ENCODE results near the gene FANCG.

GRCh38 chr9:35069020-35069419 lies 10.7 kb downstream of the FANCG start:
- TF ChIP-seq, protein P1, sequence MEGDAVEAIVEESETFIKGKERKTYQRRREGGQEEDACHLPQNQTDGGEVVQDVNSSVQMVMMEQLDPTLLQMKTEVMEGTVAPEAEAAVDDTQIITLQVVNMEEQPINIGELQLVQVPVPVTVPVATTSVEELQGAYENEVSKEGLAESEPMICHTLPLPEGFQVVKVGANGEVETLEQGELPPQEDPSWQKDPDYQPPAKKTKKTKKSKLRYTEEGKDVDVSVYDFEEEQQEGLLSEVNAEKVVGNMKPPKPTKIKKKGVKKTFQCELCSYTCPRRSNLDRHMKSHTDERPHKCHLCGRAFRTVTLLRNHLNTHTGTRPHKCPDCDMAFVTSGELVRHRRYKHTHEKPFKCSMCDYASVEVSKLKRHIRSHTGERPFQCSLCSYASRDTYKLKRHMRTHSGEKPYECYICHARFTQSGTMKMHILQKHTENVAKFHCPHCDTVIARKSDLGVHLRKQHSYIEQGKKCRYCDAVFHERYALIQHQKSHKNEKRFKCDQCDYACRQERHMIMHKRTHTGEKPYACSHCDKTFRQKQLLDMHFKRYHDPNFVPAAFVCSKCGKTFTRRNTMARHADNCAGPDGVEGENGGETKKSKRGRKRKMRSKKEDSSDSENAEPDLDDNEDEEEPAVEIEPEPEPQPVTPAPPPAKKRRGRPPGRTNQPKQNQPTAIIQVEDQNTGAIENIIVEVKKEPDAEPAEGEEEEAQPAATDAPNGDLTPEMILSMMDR (IDR thresholded peaks at IDR 0.05) = no peak
- TF ChIP-seq EZH2 (IDR thresholded peaks at IDR 0.05; ENCODE audit: borderline replicate concordance, insufficient read depth, low read depth, low read length, poor library complexity, severe bottlenecking) = no peak
